ENCODE data around the gene MGA.

MGA gene

DNA sequence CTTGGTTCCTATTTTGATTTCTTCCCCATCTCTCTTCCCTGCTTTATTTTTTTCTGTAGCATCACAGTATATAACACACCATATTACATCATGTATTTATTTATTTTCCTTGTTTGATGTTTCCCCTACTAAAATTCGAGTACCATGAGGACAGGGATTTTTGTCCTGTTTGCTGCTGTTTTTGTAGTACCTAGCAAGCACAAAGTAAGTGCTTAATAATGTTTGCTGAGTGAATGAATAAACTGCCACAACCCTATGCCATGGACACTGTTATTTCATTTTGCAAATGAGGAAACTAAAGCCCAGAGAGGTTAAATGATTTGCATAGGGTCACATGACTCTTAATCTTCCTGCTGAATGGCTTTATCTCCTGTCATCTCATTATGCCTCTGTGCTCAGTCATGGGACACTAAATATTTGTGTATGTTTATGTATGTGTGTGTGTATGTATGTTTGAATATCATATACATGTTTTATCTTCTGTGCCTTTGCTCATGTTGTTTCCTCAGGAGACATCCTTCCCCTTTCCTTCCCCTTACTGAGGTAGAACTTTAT, 26.1 kb upstream of the MGA start:
- no peaks in the 10 kb centered on the region for H3K27me3 ChIP-seq (ENCODE audit: control insufficient read depth, insufficient read depth, low read length)
- no peaks in the 10 kb centered on the region for H3K9me3 ChIP-seq (replicated peaks; ENCODE audit: low read length)
- H3K4me1 ChIP-seq (ENCODE audit: control insufficient read depth, insufficient read depth, low read length): peaks cover 7% of the 10 kb centered on the region
- H3K9ac ChIP-seq (ENCODE audit: low read depth, low read length): no peak overlapping the region
- no peak overlapping the region for H3K4me3 ChIP-seq (ENCODE audit: low read length)
- H3K4me2 ChIP-seq (ENCODE audit: low read length): no peak overlapping the region
- H3K36me3 ChIP-seq (ENCODE audit: insufficient read depth, low read length): no peaks in the 10 kb centered on the region

DNA sequence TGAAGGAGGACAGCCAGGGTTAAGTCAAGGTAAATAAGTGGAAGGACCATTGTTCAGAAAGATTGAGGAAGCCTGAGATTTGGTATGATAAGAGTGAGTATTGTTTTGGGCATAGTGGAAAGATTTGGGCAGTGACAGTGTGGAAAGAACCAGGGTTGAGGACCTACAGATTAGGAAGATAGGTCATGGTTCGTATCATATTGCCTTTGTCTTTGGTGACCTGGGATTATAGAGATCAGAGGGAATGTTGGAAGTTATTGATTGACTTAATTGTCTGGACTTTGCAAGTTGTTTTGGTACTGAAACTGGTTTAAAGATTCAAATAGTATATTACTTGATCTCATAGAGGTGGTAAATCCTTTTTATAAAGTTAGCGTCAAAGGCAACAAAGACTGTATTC, 23.1 kb upstream of the MGA start:
- Histone ChIP-seq H3K4me3 (ENCODE audit: low read length) (no peak overlapping the region), H3K4me2 (ENCODE audit: low read length) (no peak overlapping the region), H3K9ac (ENCODE audit: low read depth, low read length) (no peak overlapping the region), H3K36me3 (ENCODE audit: insufficient read depth, low read length) (no peaks in the 10 kb centered on the region), H3K27me3 (ENCODE audit: control insufficient read depth, insufficient read depth, low read length) (no peaks in the 10 kb centered on the region), H3K4me1 (ENCODE audit: control insufficient read depth, insufficient read depth, low read length) (no peaks in the 10 kb centered on the region), H3K9me3 (replicated peaks; ENCODE audit: low read length) (no peaks in the 10 kb centered on the region)

DNA sequence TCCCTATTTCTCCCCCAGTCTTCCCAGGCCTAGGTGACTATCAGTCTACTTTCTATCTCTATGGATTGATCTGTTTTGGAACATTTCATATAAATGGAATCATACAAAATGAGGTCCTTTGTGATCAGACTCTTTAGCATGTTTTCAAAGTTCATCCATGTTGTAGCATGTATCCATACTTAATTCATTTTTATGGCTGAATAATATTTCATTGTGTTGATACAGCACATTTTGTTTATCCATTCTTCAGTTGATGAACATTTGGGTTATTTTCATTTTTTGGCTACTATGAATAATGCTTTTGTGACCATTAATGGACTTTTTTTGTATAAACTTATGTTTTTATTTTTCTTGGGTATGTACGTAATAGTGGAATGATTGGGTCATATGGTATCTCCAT, 19.2 kb upstream of the MGA start:
- H3K4me3 ChIP-seq (ENCODE audit: low read length): no peak overlapping the region

DNA sequence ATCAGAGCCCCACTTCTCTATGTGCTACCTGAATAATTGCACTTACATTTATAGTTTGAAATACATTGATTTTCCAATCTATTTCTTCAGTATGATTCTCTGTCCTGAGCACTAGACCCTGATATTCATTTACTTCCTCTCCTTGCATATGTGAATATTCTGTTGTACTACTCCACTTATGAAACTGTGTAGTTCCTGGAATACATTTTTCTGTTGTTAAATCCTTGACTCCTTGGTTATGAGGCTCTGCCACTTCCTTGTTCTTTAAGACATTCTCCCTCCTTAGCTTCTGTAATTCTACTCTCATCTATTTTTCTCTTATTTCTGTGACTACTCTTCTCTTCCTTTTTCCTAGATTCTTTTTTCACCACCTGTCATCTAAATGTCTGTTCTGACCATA, 12.9 kb upstream of the MGA start:
- H3K4me2 ChIP-seq (ENCODE audit: low read length): no peak overlapping the region
- no peak overlapping the region for H3K4me3 ChIP-seq (ENCODE audit: low read length)
- no peaks in the 10 kb centered on the region for H3K36me3 ChIP-seq (ENCODE audit: insufficient read depth, low read length)
- H3K27me3 ChIP-seq (ENCODE audit: control insufficient read depth, insufficient read depth, low read length): no peaks in the 10 kb centered on the region
- no peak overlapping the region for H3K9ac ChIP-seq (ENCODE audit: low read depth, low read length)
- H3K9me3 ChIP-seq (replicated peaks; ENCODE audit: low read length): no peaks in the 10 kb centered on the region
- peaks cover 18% of the 10 kb centered on the region for H3K4me1 ChIP-seq (ENCODE audit: control insufficient read depth, insufficient read depth, low read length)

More for the DNA sequence above, 19.2 kb upstream of the MGA start:
- no peak overlapping the region for H3K4me2 ChIP-seq (ENCODE audit: low read length)
- no peaks in the 10 kb centered on the region for H3K36me3 ChIP-seq (ENCODE audit: insufficient read depth, low read length)
- H3K9me3 ChIP-seq (replicated peaks; ENCODE audit: low read length): no peaks in the 10 kb centered on the region
- H3K4me1 ChIP-seq (ENCODE audit: control insufficient read depth, insufficient read depth, low read length): no peaks in the 10 kb centered on the region
- no peaks in the 10 kb centered on the region for H3K27me3 ChIP-seq (ENCODE audit: control insufficient read depth, insufficient read depth, low read length)
- H3K9ac ChIP-seq (ENCODE audit: low read depth, low read length): no peak overlapping the region

DNA sequence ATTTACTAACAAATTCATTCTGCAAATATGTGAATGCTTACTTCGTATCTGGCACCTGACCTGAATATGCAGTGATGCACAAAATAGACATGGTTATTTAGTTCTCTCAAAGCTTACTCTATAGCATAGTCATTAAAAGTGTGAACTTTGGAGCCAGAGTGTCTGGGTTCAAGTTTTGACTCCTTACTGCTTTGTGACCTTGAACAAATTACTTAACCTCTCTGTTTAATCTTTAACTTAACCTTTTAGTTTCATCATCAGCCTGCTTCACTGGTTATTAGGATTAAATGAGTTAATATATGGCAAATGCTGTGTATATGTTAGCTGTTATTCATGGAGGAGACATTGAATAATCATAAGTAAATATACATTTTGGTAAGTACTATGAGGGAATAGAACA, 12.1 kb upstream of the MGA start:
- H3K9ac ChIP-seq (ENCODE audit: low read depth, low read length): no peak overlapping the region
- no peak overlapping the region for H3K4me2 ChIP-seq (ENCODE audit: low read length)
- no peaks in the 10 kb centered on the region for H3K27me3 ChIP-seq (ENCODE audit: control insufficient read depth, insufficient read depth, low read length)

DNA sequence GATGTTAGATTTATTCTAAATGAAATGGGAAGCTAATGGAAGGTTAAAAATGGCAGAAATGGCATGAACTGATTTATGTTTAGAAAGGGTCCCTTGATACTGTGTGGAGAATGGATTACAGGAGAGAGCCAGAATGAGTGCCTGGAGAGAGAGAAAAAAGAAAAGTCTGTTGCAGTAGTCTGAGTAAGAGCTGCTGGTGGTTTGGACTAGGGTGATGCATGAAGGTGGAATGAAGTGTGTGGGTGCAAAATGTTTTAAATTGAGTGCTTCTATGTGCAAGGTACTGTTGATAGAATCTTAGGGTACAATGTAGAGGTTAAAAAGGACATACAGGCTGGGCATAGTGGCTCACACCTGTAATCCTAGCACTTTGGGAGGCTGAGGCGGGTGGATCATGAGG, 11.4 kb upstream of the MGA start:
- Histone ChIP-seq H3K36me3 (ENCODE audit: insufficient read depth, low read length) (no peaks in the 10 kb centered on the region), H3K4me3 (ENCODE audit: low read length) (no peak overlapping the region), H3K4me2 (ENCODE audit: low read length) (peak overlapping the region; percentile 47), H3K9me3 (replicated peaks; ENCODE audit: low read length) (no peaks in the 10 kb centered on the region), H3K4me1 (ENCODE audit: control insufficient read depth, insufficient read depth, low read length) (peaks cover 18% of the 10 kb centered on the region), H3K27me3 (ENCODE audit: control insufficient read depth, insufficient read depth, low read length) (no peaks in the 10 kb centered on the region), H3K9ac (ENCODE audit: low read depth, low read length) (no peak overlapping the region)

More for the DNA sequence above, 12.1 kb upstream of the MGA start:
- no peak overlapping the region for H3K4me3 ChIP-seq (ENCODE audit: low read length)
- H3K4me1 ChIP-seq (ENCODE audit: control insufficient read depth, insufficient read depth, low read length): peaks cover 18% of the 10 kb centered on the region
- no peaks in the 10 kb centered on the region for H3K9me3 ChIP-seq (replicated peaks; ENCODE audit: low read length)
- no peaks in the 10 kb centered on the region for H3K36me3 ChIP-seq (ENCODE audit: insufficient read depth, low read length)

DNA sequence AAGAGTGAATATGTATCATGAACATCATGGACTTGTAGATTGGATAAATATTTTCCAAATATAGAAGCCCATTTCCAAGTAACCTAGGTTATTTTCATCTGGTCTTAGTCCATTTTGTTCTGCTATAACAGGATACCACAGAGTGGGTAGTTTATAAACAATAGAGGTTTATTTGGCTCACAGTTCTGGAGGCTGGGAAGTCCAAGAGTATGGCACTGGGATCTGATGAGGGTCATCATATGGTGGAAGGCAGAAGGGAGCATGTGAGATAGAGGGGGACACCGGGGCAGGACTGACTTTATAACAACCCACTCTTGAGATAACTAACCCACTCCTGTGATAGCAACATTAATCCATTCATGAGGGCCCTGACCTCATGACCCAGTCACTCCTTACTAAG, 9.4 kb upstream of the MGA start:
- no peaks in the 10 kb centered on the region for H3K9me3 ChIP-seq (replicated peaks; ENCODE audit: low read length)
- H3K4me2 ChIP-seq (ENCODE audit: low read length): no peak overlapping the region
- H3K9ac ChIP-seq (ENCODE audit: low read depth, low read length): no peak overlapping the region
- no peak overlapping the region for H3K4me3 ChIP-seq (ENCODE audit: low read length)
- no peaks in the 10 kb centered on the region for H3K27me3 ChIP-seq (ENCODE audit: control insufficient read depth, insufficient read depth, low read length)
- no peaks in the 10 kb centered on the region for H3K36me3 ChIP-seq (ENCODE audit: insufficient read depth, low read length)
- H3K4me1 ChIP-seq (ENCODE audit: control insufficient read depth, insufficient read depth, low read length): peaks cover 26% of the 10 kb centered on the region

DNA sequence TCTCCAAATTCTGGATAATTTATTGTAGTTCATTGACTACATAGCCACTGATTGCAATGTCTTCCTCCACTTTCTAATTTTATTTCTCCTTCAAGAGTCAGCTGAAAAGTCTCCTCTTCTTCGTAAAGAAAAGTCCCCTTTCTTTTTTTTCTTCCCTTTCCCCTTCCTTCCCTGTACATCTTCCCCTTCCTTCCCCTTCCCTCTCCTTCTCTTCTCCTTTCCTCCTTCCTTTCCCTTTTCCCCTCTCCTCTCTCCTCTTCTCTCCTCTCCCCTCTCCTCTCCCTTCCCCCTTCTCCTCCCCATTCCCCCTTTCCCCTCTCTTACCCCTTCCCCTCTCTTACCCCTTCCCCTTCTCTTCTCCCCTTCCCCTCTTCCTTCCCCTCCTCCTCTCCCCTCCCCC, 8.8 kb upstream of the MGA start:
- Histone ChIP-seq H3K4me2 (ENCODE audit: low read length) (no peak overlapping the region), H3K36me3 (ENCODE audit: insufficient read depth, low read length) (no peaks in the 10 kb centered on the region), H3K9ac (ENCODE audit: low read depth, low read length) (no peak overlapping the region), H3K4me3 (ENCODE audit: low read length) (no peak overlapping the region), H3K4me1 (ENCODE audit: control insufficient read depth, insufficient read depth, low read length) (peaks cover 32% of the 10 kb centered on the region), H3K9me3 (replicated peaks; ENCODE audit: low read length) (no peaks in the 10 kb centered on the region), H3K27me3 (ENCODE audit: control insufficient read depth, insufficient read depth, low read length) (no peaks in the 10 kb centered on the region)

DNA sequence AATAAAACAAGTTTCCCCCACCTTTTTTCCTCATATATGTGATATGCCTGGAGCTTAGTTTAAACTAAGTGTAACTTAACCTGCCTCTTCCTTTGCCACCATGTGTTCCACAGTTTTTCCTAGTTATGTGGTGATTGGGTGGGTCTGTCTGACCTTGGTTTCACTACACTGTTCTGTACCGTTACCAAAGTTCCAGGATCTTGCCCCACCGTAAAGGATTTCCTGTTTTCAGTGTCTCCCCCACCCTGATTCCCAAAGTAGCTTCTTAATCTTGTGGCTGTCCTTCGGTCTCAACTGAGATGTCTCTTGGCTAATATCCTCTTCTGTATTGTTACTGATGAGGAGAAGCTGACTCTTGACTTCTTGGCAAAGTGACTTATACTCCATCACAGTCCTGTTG, 6.4 kb upstream of the MGA start:
- no peak overlapping the region for H3K4me3 ChIP-seq (ENCODE audit: low read length)
- peaks cover 25% of the 10 kb centered on the region for H3K4me1 ChIP-seq (ENCODE audit: control insufficient read depth, insufficient read depth, low read length)
- H3K36me3 ChIP-seq (ENCODE audit: insufficient read depth, low read length): no peaks in the 10 kb centered on the region
- H3K4me2 ChIP-seq (ENCODE audit: low read length): no peak overlapping the region
- H3K9me3 ChIP-seq (replicated peaks; ENCODE audit: low read length): no peaks in the 10 kb centered on the region
- no peak overlapping the region for H3K9ac ChIP-seq (ENCODE audit: low read depth, low read length)
- H3K27me3 ChIP-seq (ENCODE audit: control insufficient read depth, insufficient read depth, low read length): no peaks in the 10 kb centered on the region

DNA sequence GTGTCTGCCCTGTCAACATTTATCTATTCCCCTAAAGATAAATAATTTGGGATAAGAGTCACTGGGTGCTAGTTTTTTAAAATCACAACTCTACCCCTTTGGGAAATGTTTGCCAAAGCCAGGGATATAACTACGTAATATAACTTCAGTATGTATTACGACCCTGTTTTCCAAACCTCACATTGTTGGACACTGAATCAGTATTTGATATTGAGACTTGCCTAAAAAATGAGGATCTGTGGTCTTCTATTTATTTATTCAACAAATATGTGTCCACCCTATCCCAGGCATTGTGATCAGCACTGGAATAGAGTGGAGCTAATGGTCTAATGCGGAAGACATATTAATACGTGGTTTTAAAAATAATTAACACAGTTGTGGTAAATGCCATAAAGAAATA, 4.5 kb upstream of the MGA start:
- Histone ChIP-seq H3K4me2 (ENCODE audit: low read length) (peak overlapping the region; percentile 55), H3K4me1 (ENCODE audit: control insufficient read depth, insufficient read depth, low read length) (peaks cover 28% of the 10 kb centered on the region), H3K27me3 (ENCODE audit: control insufficient read depth, insufficient read depth, low read length) (no peaks in the 10 kb centered on the region), H3K36me3 (ENCODE audit: insufficient read depth, low read length) (no peaks in the 10 kb centered on the region), H3K9ac (ENCODE audit: low read depth, low read length) (peak overlapping the region; percentile 39), H3K9me3 (replicated peaks; ENCODE audit: low read length) (no peaks in the 10 kb centered on the region), H3K4me3 (ENCODE audit: low read length) (no peak overlapping the region)

DNA sequence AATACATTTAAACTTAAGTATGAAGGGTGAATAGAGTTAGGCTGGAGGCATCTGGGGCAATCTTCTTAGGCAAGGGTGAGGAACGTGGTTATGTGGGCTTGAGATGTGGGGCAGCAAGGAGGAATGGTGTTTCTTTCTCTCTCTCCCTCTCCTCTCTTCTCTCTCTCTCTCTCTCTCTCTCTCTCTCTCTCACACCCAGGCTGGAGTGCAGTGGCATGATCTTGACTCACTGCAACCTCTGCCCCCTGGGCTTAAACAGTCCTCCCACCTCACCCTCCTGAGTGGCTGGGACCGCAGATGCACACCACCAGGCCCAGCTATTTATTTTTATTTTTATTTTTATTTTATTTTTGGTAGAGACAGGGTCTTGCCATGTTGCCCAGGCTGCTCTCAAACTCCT, 4.0 kb upstream of the MGA start:
- Histone ChIP-seq H3K9me3 (replicated peaks; ENCODE audit: low read length) (no peaks in the 10 kb centered on the region), H3K27me3 (ENCODE audit: control insufficient read depth, insufficient read depth, low read length) (no peaks in the 10 kb centered on the region), H3K9ac (ENCODE audit: low read depth, low read length) (peak overlapping the region; percentile 39), H3K4me3 (ENCODE audit: low read length) (no peak overlapping the region), H3K4me1 (ENCODE audit: control insufficient read depth, insufficient read depth, low read length) (peaks cover 32% of the 10 kb centered on the region), H3K4me2 (ENCODE audit: low read length) (peak overlapping the region; percentile 55), H3K36me3 (ENCODE audit: insufficient read depth, low read length) (no peaks in the 10 kb centered on the region)

DNA sequence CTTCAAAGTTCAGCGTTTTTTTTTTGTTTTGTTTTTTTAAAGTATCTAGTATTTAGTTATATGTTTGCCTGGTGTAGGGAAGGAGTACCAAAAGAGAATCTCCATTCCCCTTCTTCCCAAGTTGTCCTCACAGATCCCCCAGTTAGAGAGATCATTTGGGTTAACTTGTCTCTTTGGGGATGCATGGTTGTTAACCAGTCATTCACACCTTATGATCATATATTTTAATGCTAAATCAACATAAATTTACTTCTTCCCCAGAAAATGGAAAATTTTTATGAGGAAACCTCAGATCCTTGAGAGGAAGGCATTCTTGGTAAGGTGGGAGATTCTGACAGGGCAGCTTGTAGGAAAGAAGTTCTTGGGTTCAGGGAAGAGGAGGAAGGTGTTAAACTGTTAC, 1.5 kb upstream of the MGA start:
- H3K4me2 ChIP-seq (ENCODE audit: low read length): no peak overlapping the region
- H3K9me3 ChIP-seq (replicated peaks; ENCODE audit: low read length): no peaks in the 10 kb centered on the region
- peaks cover 43% of the 10 kb centered on the region for H3K4me1 ChIP-seq (ENCODE audit: control insufficient read depth, insufficient read depth, low read length)
- H3K36me3 ChIP-seq (ENCODE audit: insufficient read depth, low read length): no peaks in the 10 kb centered on the region
- no peak overlapping the region for H3K9ac ChIP-seq (ENCODE audit: low read depth, low read length)
- no peak overlapping the region for H3K4me3 ChIP-seq (ENCODE audit: low read length)
- no peaks in the 10 kb centered on the region for H3K27me3 ChIP-seq (ENCODE audit: control insufficient read depth, insufficient read depth, low read length)

Data from skeletal muscle satellite cell (primary cell).